GM12878 (cell line): ENCODE measurements around the gene F13A1. TPM values are rescaled to one million over a fixed set of nuclear protein-coding genes. Genes with fewer than 3 reads are reported as not detected.

Experiments used
- ATAC-seq: fragments of 200-7000 bp; cut with Tn5 transposase; 3 replicates; pipeline ENCODE4 v1.9.1; 2020; ENCODE audit warnings: mild to moderate bottlenecking, moderate library complexity
- BruUV-seq: library from RNA; stranded (reverse); fragments of 400-500 nt; replicated peaks from 2 replicates; lab custom pipeline; 2021; lab: Mats Ljungman, UMichigan
- CTCF ChIA-PET: fragments of 300-600 bp; sonication (Branson Sonifier 250); formaldehyde crosslinking; extraction: SDS; loops from one replicate; lab custom pipeline; 2021; ENCODE audit warnings: inconsistent platforms; lab: Yijun Ruan, JAX
- POLR2A ChIA-PET: fragments of 350-600 bp; formaldehyde crosslinking; extraction: SDS; loops from one replicate; lab custom pipeline; 2021; ENCODE audit warnings: inconsistent platforms; lab: Charles Lee
- RAD21 ChIA-PET: fragments of 300-600 bp; sonication (Branson Sonifier 250); formaldehyde crosslinking; loops from one replicate; lab custom pipeline; 2023; ENCODE audit warnings: antibody characterized with exemption; ENCODE audit not compliant: unreplicated experiment; lab: Charles Lee
- SMC1A ChIA-PET: fragments of 300-600 bp; sonication (Branson Sonifier 250); formaldehyde crosslinking; loops from one replicate; lab custom pipeline; 2023; ENCODE audit not compliant: unreplicated experiment, uncharacterized antibody; lab: Charles Lee
- DNase-seq: peaks from one replicate; pipeline ENCODE4 v3.0.0-alpha.2; 2011; ENCODE audit warnings: low read depth, low spot score
- FAIRE-seq: peaks from 3 replicates; lab custom pipeline; 2011; peaks lifted over from hg19 to GRCh38; lab: Jason Lieb, UNC
- H2AFZ ChIP-seq: 2 replicates; pipeline ENCODE4 v1.6.0; 2011; ENCODE audit warnings: low read depth, low read length, control low read depth; ENCODE audit not compliant: control insufficient read depth
- H3K27ac ChIP-seq: 2 replicates; pipeline ENCODE4 v1.5.1; 2011; ENCODE audit warnings: control low read depth; ENCODE audit not compliant: control insufficient read depth, insufficient read depth
- H3K27me3 ChIP-seq, 2 experiments: replicated peaks in 1 of 2; 2 replicates each; pipeline versions ENCODE4 v1.6.0 to v1.6.1; 2011; ENCODE audit warnings: low read length in 1 of 2; ENCODE audit not compliant: control insufficient read depth in 2 of 2, insufficient read depth in 2 of 2
- H3K36me3 ChIP-seq, 2 experiments: 2 replicates each; pipeline ENCODE4 v1.5.1; 2011; ENCODE audit warnings: low read length in 1 of 2; ENCODE audit not compliant: control insufficient read depth in 2 of 2, insufficient read depth in 2 of 2
- H3K4me1 ChIP-seq: 2 replicates; pipeline ENCODE4 v1.6.1; 2011; ENCODE audit warnings: mild to moderate bottlenecking, low read length, moderate library complexity, mixed read lengths; ENCODE audit not compliant: control insufficient read depth, insufficient read depth
- H3K4me2 ChIP-seq: 2 replicates; pipeline ENCODE4 v1.6.0; 2011; ENCODE audit warnings: control low read depth; ENCODE audit not compliant: control insufficient read depth, insufficient read depth
- H3K4me3 ChIP-seq: fragments of 200-600 bp; sonication (generic); 2 replicates; pipeline ENCODE4 v1.5.1; 2016
- H3K79me2 ChIP-seq: 2 replicates; pipeline ENCODE4 v1.6.0; 2011; ENCODE audit warnings: low read length; ENCODE audit not compliant: control insufficient read depth, insufficient read depth
- H3K9ac ChIP-seq: 2 replicates; pipeline ENCODE4 v1.8.0; 2011; ENCODE audit warnings: low read length, control low read depth, mixed read lengths; ENCODE audit not compliant: control insufficient read depth, insufficient read depth
- H3K9me3 ChIP-seq: replicated peaks from 3 replicates; pipeline ENCODE4 v1.5.1; 2011; ENCODE audit warnings: mild to moderate bottlenecking, low read length; ENCODE audit not compliant: control insufficient read depth, insufficient read depth
- H4K20me1 ChIP-seq: 2 replicates; pipeline ENCODE4 v1.6.0; 2011; ENCODE audit not compliant: control insufficient read depth, insufficient read depth
- BCL11A ChIP-seq: IDR thresholded peaks from 2 replicates; pipeline ENCODE4 v1.6.1; 2011; ENCODE audit warnings: low read depth, low read length
- POLR2AphosphoS5 ChIP-seq: IDR thresholded peaks from 2 replicates; pipeline ENCODE4 v1.6.1; 2011; ENCODE audit warnings: mild to moderate bottlenecking, low read length, inconsistent platforms
- ZNF687 ChIP-seq: fragments of 450-650 bp; IDR thresholded peaks from 2 replicates; pipeline ENCODE4 v1.6.1; 2017; ENCODE audit warnings: mild to moderate bottlenecking, moderate library complexity
- WGBS: methylation state at CpG from one replicate; pipeline ENCODE4 v1.1.6; 2016; ENCODE audit warnings: low lambda C conversion rate; ENCODE audit not compliant: insufficient replicate concordance, insufficient coverage; ENCODE audit errors: missing lambda C conversion rate; 5-methylcytosine and 5-hydroxymethylcytosine counted together
- in situ Hi-C: fragments of 300-500 bp; cut with MboI; formaldehyde crosslinking; loops from 9 replicates; pipeline ENCODE4 v1.14.3; 2018; ENCODE audit warnings: mixed read lengths
- intact Hi-C: fragments of 100-400 bp; cut with micrococcal nuclease; formaldehyde crosslinking; loops from one replicate; pipeline ENCODE4 v1.14.2; 2022; ENCODE audit not compliant: unreplicated experiment
- polyA plus RNA-seq, 11 experiments: library from polyadenylated mRNA; depleted of rRNA in 4 of 11; unstranded in 6 of 11; stranded (reverse) in 5 of 11; fragments of >200 nt; fragmentation: Nextera tagmentation in 4 of 11; fragmentation: Illumina TruSeq in 1 of 11; extraction: Ambion mirVana in 4 of 11; extraction: Trizol in 1 of 11; gene quantifications; 1 replicate in 1 of 11; 2 replicates in 10 of 11; pipeline versions ENCODE4 v1.2.1 to v1.2.3, GENCODE V29; 2011 to 2016; ENCODE audit warnings: inconsistent platforms in 2 of 11, missing spikeins in 2 of 11, low read depth in 1 of 11
- total RNA-seq, 4 experiments: library from RNA; depleted of rRNA in 3 of 4; stranded (reverse); fragments of >200 nt in 3 of 4; fragmentation: Illumina TruSeq in 1 of 4; extraction: Trizol in 1 of 4; gene quantifications; 2 replicates each; pipeline versions ENCODE4 v1.2.1 to v1.2.3, GENCODE V29; 2013 to 2021

Gene F13A1
- total and polyA plus RNA-seq, 10 of the 15 experiments (the other 5 are each of a cell fraction or from before 2014, with no cell fraction given), result 0.48 to 1.8 (median 1.0) TPM

- no peak for TF ChIP-seq ZNF687
- no peak for TF ChIP-seq POLR2AphosphoS5
- no peak for TF ChIP-seq BCL11A
- no TSS peak for BruUV-seq
- CTCF ChIA-PET, result interaction anchor here (0.5 to 1.6 kb wide), 2 partner anchors 22 to 94 kb away, joined by 4 to 5 read pairs; no protein-coding TSS in a partner anchor
- 45% methylated on average over 3 of the region's 3 CpGs for WGBS
- intact Hi-C loops, result no loop called here
- Histone ChIP-seq H3K79me2 (no peaks in the 10 kb centered on the region), H3K9ac (no peak overlapping the region), H4K20me1 (no peaks in the 10 kb centered on the region), H3K9me3 (no peaks in the 10 kb centered on the region), H3K4me3 (no peak overlapping the region), H3K4me2 (no peak overlapping the region), H3K4me1 (no peaks in the 10 kb centered on the region), H2AFZ (no peak overlapping the region), H3K36me3 (no peaks in the 10 kb centered on the region), H3K27me3 (no peaks in the 10 kb centered on the region), H3K27ac (no peak overlapping the region)
- no peak for ATAC-seq
- POLR2A ChIA-PET, result no interaction called here
- SMC1A ChIA-PET, result no interaction called here
- RAD21 ChIA-PET, result no interaction called here
- in situ Hi-C loops, result no loop called here
- no peak for FAIRE-seq
- DNase-seq, result no peak
Observed at GRCh38 chr6:6154335-6154734, 166.1 kb downstream of the F13A1 start.
